Loucy (cell line): ENCODE measurements around the gene MACROH2A1.

Source experiments
- EZH2phosphoT487 ChIP-seq: fragments of 200-600 bp; IDR thresholded peaks from 2 replicates; pipeline ENCODE4 v1.6.1; 2018; ENCODE audit warnings: antibody characterized with exemption, mild to moderate bottlenecking, moderate library complexity, borderline replicate concordance
- TF ChIP-seq, protein P1 (sequence below): fragments of 200-600 bp; sonication (generic); conservative IDR thresholded peaks from 2 replicates; pipeline ENCODE4 v1.5.1; 2014; ENCODE audit warnings: mild to moderate bottlenecking, antibody characterized with exemption, low read length

DNA sequence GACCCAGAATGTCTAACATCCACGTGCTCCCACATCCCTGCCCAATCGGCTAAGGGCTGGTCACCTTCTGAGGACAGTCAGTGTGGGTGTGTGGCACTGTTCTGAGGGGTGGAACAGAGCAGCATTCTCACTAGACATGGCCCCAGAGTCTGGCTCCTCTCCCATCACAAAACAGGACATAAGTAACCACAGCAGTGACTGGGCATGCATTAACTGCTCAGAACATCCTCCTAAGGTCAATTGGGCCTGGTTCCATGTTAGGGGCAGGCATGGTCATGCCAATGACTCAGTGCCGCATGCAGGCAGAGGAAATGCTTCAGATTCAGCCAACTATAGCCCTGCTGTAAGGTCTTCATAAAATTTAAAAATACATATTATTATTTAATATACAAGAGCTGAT, 12.9 kb downstream of the MACROH2A1 start:
- TF ChIP-seq, protein P1, sequence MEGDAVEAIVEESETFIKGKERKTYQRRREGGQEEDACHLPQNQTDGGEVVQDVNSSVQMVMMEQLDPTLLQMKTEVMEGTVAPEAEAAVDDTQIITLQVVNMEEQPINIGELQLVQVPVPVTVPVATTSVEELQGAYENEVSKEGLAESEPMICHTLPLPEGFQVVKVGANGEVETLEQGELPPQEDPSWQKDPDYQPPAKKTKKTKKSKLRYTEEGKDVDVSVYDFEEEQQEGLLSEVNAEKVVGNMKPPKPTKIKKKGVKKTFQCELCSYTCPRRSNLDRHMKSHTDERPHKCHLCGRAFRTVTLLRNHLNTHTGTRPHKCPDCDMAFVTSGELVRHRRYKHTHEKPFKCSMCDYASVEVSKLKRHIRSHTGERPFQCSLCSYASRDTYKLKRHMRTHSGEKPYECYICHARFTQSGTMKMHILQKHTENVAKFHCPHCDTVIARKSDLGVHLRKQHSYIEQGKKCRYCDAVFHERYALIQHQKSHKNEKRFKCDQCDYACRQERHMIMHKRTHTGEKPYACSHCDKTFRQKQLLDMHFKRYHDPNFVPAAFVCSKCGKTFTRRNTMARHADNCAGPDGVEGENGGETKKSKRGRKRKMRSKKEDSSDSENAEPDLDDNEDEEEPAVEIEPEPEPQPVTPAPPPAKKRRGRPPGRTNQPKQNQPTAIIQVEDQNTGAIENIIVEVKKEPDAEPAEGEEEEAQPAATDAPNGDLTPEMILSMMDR: no peak
- no peak for TF ChIP-seq EZH2phosphoT487
